ENCODE results near the gene CCDC157.

The CCDC157 gene

GRCh38 chr22:30386960-30387827 lies 30.4 kb downstream of the CCDC157 start, which contains the start of gene RNF215:
Gene RNF215 (minus strand): TSS chr22:30387411. CDS start chr22:30387313, 98 bp downstream.
- TF ChIP-seq NFIC (IDR thresholded peaks at IDR 0.05) (no peak), TAF1 (IDR thresholded peaks at IDR 0.05; ENCODE audit: low read depth) (peak; percentile 19; the same call in 1 of the 2 replicates), FOXM1 (IDR thresholded peaks at IDR 0.05; ENCODE audit: borderline replicate concordance, low read depth) (no peak), CREB1 (IDR thresholded peaks at IDR 0.05; ENCODE audit: low read depth) (no peak), TCF12 (IDR thresholded peaks at IDR 0.05; ENCODE audit: low read depth) (no peak), TEAD4 (IDR thresholded peaks at IDR 0.05) (no peak), RAD21 (IDR thresholded peaks at IDR 0.05; ENCODE audit: low read depth) (peak; percentile 73), CEBPB (IDR thresholded peaks at IDR 0.05) (no peak), EP300 (IDR thresholded peaks at IDR 0.05; ENCODE audit: borderline replicate concordance) (no peak), MAX (IDR thresholded peaks at IDR 0.05) (no peak), EGR1 (IDR thresholded peaks at IDR 0.05) (no peak), ZBTB7A (IDR thresholded peaks at IDR 0.05; ENCODE audit: low read depth) (peak; percentile 98), USF1 (IDR thresholded peaks at IDR 0.05) (no peak), REST (IDR thresholded peaks at IDR 0.05; ENCODE audit: low read depth) (no peak), YY1 (IDR thresholded peaks at IDR 0.05; ENCODE audit: low read depth) (0 out of 2 replicates have a peak, but pooled peaks have one; percentile 12)

GRCh38 chr22:30390974-30391691 lies 34.3 kb downstream of the CCDC157 start:
- TF ChIP-seq USF1 (IDR thresholded peaks at IDR 0.05) (peak; percentile 21; the same call in 1 of the 2 replicates), TEAD4 (IDR thresholded peaks at IDR 0.05) (peak; percentile 53; the same call in 1 of the 2 replicates), ZBTB7A (IDR thresholded peaks at IDR 0.05; ENCODE audit: low read depth) (no peak), MAX (IDR thresholded peaks at IDR 0.05) (peak; percentile 51; the same call in 1 of the 2 replicates), RAD21 (IDR thresholded peaks at IDR 0.05; ENCODE audit: low read depth) (peak; percentile 92)

- TF ChIP-seq MAX (IDR thresholded peaks at IDR 0.05) (0 out of 2 replicates have a peak, but pooled peaks have one; percentile 4), NFIC (IDR thresholded peaks at IDR 0.05) (no peak)
Measured at GRCh38 chr22:30392661-30393321, 36.0 kb downstream of the CCDC157 start.

GRCh38 chr22:30393322-30393680 lies 36.5 kb downstream of the CCDC157 start:
- no peak for TF ChIP-seq CREB1 (IDR thresholded peaks at IDR 0.05; ENCODE audit: low read depth)
- TF ChIP-seq MAX (IDR thresholded peaks at IDR 0.05) = 0 out of 2 replicates have a peak, but pooled peaks have one; percentile 6
- TF ChIP-seq YY1 (IDR thresholded peaks at IDR 0.05; ENCODE audit: low read depth) = no peak
- 0 out of 2 replicates have a peak, but pooled peaks have one; percentile 15 for TF ChIP-seq TCF12 (IDR thresholded peaks at IDR 0.05; ENCODE audit: low read depth)
- no peak for TF ChIP-seq REST (IDR thresholded peaks at IDR 0.05; ENCODE audit: low read depth)

GRCh38 chr22:30393885-30394284 lies 37.1 kb downstream of the CCDC157 start:
- no peak for TF ChIP-seq EGR1 (IDR thresholded peaks at IDR 0.05)
- TF ChIP-seq TEAD4 (IDR thresholded peaks at IDR 0.05) = no peak
- no peak for TF ChIP-seq TAF1 (IDR thresholded peaks at IDR 0.05; ENCODE audit: low read depth)
- TF ChIP-seq RAD21 (IDR thresholded peaks at IDR 0.05; ENCODE audit: low read depth) = no peak
- TF ChIP-seq NFIC (IDR thresholded peaks at IDR 0.05) = no peak
- TF ChIP-seq TCF12 (IDR thresholded peaks at IDR 0.05; ENCODE audit: low read depth) = no peak
- TF ChIP-seq CREB1 (IDR thresholded peaks at IDR 0.05; ENCODE audit: low read depth) = no peak
- TF ChIP-seq CEBPB (IDR thresholded peaks at IDR 0.05) = no peak
- no peak for TF ChIP-seq USF1 (IDR thresholded peaks at IDR 0.05)
- no peak for TF ChIP-seq EP300 (IDR thresholded peaks at IDR 0.05; ENCODE audit: borderline replicate concordance)
- no peak for TF ChIP-seq REST (IDR thresholded peaks at IDR 0.05; ENCODE audit: low read depth)
- TF ChIP-seq MAX (IDR thresholded peaks at IDR 0.05) = no peak
- TF ChIP-seq YY1 (IDR thresholded peaks at IDR 0.05; ENCODE audit: low read depth) = no peak
